GM12891 (cell line): ENCODE measurements around the gene LAMP5. TPM values are rescaled to one million over a fixed set of nuclear protein-coding genes. Genes with fewer than 3 reads are reported as not detected.

Source experiments
- DNase-seq: peaks from one replicate; pipeline ENCODE4 v3.0.0; 2011; ENCODE audit warnings: low spot score; ENCODE audit not compliant: insufficient read length
- FAIRE-seq: peaks from 2 replicates; lab custom pipeline; 2011; peaks lifted over from hg19 to GRCh38; lab: Jason Lieb, UNC
- PAX5 ChIP-seq: IDR thresholded peaks from 2 replicates; pipeline ENCODE4 v1.6.1; 2011; ENCODE audit warnings: low read length, moderate library complexity, mild to moderate bottlenecking; ENCODE audit not compliant: insufficient read depth, severe bottlenecking
- POLR2A ChIP-seq: IDR thresholded peaks from 2 replicates; pipeline ENCODE4 v1.6.1; 2011; ENCODE audit warnings: low read depth, low read length, control low read depth
- POLR2AphosphoS5 ChIP-seq: IDR thresholded peaks from 2 replicates; pipeline ENCODE4 v1.6.1; 2011; ENCODE audit warnings: low read depth, low read length, control low read depth
- POU2F2 ChIP-seq: IDR thresholded peaks from 2 replicates; pipeline ENCODE4 v1.6.1; 2011; ENCODE audit warnings: low read depth, mild to moderate bottlenecking, control low read depth, low read length, moderate library complexity
- SPI1 ChIP-seq: IDR thresholded peaks from 2 replicates; pipeline ENCODE4 v1.6.1; 2011; ENCODE audit warnings: low read depth, low read length, control low read depth
- TAF1 ChIP-seq: IDR thresholded peaks from 2 replicates; pipeline ENCODE4 v1.6.1; 2011; ENCODE audit warnings: low read depth, low read length, control low read depth
- polyA plus RNA-seq: library from polyadenylated mRNA; unstranded; fragments of >200 nt; gene quantifications from one replicate; pipeline ENCODE4 v1.2.1, GENCODE V29; 2012; ENCODE audit warnings: low read depth, missing spikeins, inconsistent platforms; ENCODE audit not compliant: missing spikeins

LAMP5 gene, protein sequence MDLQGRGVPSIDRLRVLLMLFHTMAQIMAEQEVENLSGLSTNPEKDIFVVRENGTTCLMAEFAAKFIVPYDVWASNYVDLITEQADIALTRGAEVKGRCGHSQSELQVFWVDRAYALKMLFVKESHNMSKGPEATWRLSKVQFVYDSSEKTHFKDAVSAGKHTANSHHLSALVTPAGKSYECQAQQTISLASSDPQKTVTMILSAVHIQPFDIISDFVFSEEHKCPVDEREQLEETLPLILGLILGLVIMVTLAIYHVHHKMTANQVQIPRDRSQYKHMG
- 0.18 TPM for polyA plus RNA-seq

DNA sequence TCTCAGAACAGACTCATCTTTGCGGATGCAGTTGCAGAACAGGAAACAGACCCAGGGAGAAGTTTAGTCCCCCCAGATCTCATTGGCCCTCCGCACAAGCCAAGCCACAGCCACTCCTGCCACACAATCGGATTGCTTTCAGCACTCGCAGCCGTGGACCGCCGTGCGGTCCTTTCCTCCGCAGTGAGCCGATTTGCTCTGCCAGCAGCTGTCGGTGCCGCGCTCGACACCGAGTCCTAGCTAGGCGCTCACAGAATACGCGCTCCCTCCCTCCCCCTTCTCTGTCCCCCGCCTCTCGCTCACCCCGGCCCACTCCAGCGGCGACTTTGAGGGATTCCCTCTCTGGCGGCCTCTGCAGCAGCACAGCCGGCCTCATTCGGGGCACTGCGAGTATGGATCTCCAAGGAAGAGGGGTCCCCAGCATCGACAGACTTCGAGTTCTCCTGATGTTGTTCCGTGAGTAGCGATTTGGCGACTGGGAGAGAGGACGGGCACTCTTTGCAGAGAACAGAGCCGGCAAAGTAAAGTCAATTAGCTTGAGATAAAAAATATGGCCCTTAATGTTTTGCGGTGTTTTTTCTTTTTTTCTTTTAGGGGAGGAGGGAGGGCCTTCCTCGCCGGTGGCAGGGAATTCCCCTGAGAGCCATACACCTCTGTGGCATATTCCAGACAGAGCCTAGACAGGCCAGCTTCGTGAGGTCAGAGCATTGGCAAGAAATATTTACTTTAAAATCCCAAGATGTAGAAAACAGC, at the start of gene LAMP5:
TSS of gene LAMP5 (plus strand) at position 130 of the 753 bp plus-strand sequence. CDS start at position 393, 263 bp downstream.
- no peak for TF ChIP-seq POU2F2
- no peak for TF ChIP-seq SPI1
- TF ChIP-seq POLR2AphosphoS5, result no peak
- TF ChIP-seq TAF1, result no peak
- TF ChIP-seq PAX5, result no peak
- no peak for TF ChIP-seq POLR2A
- no peak for FAIRE-seq
- no peak for DNase-seq

DNA sequence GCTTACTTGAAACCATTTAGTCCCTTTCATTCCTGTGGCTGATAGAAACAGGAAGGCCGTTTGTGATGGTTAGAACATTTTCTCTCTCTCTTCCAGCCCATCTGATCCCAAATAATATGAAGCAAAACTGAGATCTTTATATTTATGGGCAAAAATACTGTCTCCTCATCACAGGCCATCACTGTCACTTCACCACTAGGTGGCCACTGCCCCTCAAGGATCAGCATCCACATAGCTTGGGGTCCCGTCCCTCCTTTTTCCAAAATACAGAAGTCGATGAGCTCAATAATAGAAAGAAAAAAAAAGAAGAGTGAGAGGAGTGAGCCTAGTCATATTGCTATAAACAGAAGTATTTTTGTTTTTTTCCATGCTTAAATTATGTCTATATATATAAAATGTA, 46.4 kb upstream of the LAMP5 start:
- TF ChIP-seq POLR2AphosphoS5 (no peak), TAF1 (no peak), SPI1 (no peak), PAX5 (no peak), POU2F2 (no peak), POLR2A (no peak)
- DNase-seq (no peak), FAIRE-seq (no peak)

DNA sequence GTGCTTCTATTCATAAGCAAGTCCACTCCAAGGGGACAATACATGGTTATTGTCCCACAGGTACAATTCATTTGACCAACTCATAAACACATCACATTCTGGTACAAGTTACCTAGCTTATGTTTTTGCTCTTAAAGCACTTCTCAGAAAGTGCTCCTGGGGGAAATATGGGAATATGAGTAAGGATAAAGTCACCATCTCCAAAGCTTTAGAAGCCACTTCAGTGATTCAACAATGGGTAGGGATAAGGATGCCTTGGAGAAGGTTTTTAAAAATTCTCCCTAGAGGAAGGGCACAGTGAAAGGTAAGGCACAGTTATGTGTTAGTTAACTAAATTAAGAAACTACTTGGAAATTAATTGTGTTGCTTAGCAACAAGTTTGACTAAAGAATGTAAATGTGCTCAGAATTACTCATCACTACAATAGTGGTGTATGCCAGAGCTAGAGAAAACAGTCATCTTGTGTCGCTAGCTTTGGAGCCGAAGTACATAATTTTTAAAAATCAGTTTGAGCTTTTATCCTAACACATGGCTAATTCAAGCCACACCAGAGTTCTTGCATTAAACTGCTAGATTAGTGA, 39.5 kb upstream of the LAMP5 start:
- FAIRE-seq (no peak), DNase-seq (no peak)
- TF ChIP-seq PAX5 (no peak), SPI1 (no peak), POLR2AphosphoS5 (no peak), POU2F2 (no peak), POLR2A (no peak), TAF1 (no peak)

DNA sequence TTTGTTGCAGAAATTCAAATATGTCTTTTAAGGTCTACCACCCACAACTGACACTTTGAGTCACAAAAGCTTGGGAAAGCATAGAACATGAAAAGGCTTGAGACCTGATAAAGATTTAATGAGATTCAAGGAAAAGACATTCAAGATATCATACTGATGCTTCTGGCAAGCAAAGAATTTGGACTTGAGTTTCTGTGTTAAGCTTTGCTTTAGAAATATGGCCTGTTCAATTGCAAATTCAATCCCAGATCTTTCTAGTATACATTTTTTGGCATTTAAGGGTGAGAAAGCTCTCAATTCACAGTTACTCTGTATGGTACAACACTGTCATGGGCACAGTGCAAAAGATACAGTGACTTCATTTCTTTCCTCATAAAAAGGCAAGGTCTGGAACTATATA, 38.9 kb upstream of the LAMP5 start:
- DNase-seq, result no peak
- FAIRE-seq, result no peak
- TF ChIP-seq POU2F2, result no peak
- no peak for TF ChIP-seq TAF1
- TF ChIP-seq SPI1, result no peak
- no peak for TF ChIP-seq PAX5
- TF ChIP-seq POLR2AphosphoS5, result no peak
- no peak for TF ChIP-seq POLR2A

DNA sequence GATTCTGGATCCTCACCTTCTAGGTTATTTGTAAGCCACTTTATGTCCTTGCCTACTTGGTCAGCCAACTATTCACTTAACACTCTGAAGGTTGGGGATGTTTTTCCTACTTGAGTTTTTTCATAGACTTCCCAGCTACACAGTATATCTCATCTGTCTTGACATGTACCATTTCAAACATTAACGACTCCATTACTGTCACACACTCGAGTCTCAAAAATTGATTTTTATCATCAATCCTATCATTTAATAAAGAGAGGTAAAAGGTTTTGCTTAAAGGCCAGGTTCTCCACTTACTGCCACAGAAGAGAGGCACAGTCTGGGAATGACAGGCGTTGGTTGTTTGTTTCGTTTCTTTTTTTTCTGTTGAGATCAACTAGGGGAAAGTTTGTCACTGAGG, 38.2 kb upstream of the LAMP5 start:
- FAIRE-seq (no peak), DNase-seq (no peak)
- TF ChIP-seq POLR2AphosphoS5 (no peak), POU2F2 (no peak), PAX5 (no peak), TAF1 (no peak), SPI1 (no peak), POLR2A (no peak)

DNA sequence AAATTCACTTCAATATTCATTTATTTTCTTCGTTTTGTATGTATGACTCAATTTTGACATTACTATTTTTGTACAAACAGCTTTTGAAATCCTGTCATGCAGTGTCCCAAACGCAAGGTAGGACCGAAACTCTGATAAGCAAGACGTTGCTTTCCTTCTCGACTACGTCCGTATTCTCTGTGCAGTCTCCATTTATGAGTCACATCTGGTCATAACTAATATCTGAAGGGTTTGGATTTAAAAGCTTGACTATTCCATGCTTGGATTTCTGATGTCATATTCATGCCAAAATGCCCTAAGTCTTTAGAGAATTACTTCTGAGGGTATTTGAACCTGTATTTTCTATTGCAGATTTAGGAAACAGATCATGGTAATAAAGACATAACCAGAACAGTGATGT, 37.8 kb upstream of the LAMP5 start:
- TF ChIP-seq POLR2AphosphoS5 (no peak), PAX5 (no peak), SPI1 (no peak), POU2F2 (no peak), TAF1 (no peak), POLR2A (no peak)
- no peak for FAIRE-seq
- DNase-seq, result no peak

DNA sequence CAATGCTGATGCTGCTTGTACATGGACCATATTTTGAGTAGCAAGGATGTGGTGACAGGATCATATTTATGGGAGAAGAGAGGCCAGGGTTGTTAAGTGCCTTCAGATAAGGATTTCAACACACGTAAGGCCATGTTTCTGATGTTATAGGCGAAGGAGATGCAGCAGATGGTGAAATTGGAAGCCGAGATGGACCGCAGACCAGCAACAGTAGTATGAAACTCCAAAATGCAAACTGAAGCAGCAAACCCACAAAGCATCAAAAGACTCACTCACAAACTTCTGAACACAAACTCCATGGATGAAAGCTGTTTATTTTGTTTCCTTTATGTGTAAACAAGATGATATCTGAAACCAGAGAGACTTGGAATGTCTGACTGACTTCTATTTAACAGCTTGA, 35.6 kb upstream of the LAMP5 start:
- DNase-seq, result no peak
- FAIRE-seq, result no peak
- TF ChIP-seq POLR2AphosphoS5 (no peak), SPI1 (no peak), TAF1 (no peak), PAX5 (no peak), POLR2A (no peak), POU2F2 (no peak)

DNA sequence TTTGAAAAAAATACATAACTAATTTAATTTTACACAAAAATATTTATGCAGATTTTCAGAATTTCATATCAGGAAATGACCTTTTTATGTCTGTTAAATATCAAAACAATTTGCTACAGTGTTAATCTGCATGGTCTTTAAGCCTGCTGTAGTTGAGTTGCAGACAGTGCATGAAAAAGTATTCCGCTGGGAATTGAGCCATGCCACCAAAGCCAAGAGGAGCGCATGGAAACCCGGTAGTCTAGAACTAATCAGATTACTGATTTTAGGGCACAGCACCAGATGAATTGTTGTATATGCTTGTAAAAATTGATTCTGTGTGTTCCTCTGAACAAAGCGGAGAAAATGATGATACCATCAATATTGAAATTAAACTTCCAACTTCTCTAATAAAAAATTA, 34.3 kb upstream of the LAMP5 start:
- no peak for TF ChIP-seq POLR2A
- TF ChIP-seq POLR2AphosphoS5, result no peak
- TF ChIP-seq SPI1, result no peak
- no peak for TF ChIP-seq POU2F2
- TF ChIP-seq PAX5, result no peak
- TF ChIP-seq TAF1, result no peak
- FAIRE-seq (no peak), DNase-seq (no peak)

DNA sequence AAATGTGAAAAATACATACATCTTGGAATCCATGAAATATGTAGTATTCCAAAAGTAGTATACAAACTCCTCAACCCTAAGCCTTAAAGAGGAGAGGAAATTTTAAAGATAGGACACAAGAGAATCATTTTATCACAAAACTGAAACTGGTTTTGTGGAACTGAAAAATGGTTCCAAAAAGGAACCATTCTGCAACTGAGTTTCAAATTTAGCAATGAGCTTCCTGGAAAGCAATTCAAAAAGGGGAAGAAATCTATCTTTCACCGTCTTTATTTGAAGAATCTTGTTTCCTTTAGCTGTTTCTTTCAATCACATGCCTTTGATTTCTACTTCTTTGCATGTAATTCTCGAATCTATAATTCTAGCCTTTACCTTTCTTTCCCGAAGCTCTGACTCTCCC, 32.2 kb upstream of the LAMP5 start:
- FAIRE-seq, result no peak
- no peak for TF ChIP-seq POLR2AphosphoS5
- TF ChIP-seq TAF1, result no peak
- TF ChIP-seq POLR2A, result no peak
- TF ChIP-seq POU2F2, result no peak
- TF ChIP-seq SPI1, result peak; percentile 59
- DNase-seq, result no peak
